GM12801 (cell line): ENCODE data around the gene ZNF10.

Experiments used
- CTCF ChIP-seq: IDR thresholded peaks from one replicate; pipeline ENCODE4 v1.5.1; 2011; ENCODE audit warnings: control low read depth; ENCODE audit not compliant: insufficient read length; ENCODE audit errors: extremely low read depth

ZNF10 gene

GRCh38 chr12:133165776-133166175, 35.3 kb downstream of the ZNF10 start:
- no peak for TF ChIP-seq CTCF

- TF ChIP-seq CTCF = no peak
Measured at GRCh38 chr12:133172491-133172890, 42.1 kb downstream of the ZNF10 start.

GRCh38 chr12:133174901-133175300, 44.5 kb downstream of the ZNF10 start:
- TF ChIP-seq CTCF = no peak

- TF ChIP-seq CTCF = no peak
Measured at GRCh38 chr12:133180669-133181068, 50.2 kb downstream of the ZNF10 start.

GRCh38 chr12:133181238-133181959, 51.0 kb downstream of the ZNF10 start, which contains the start of gene ZNF268:
Gene ZNF268 (plus strand): TSS chr12:133181495. CDS start chr12:133181998, 503 bp downstream.
- no peak for TF ChIP-seq CTCF

GRCh38 chr12:133190176-133190575, 59.7 kb downstream of the ZNF10 start:
- no peak for TF ChIP-seq CTCF

- TF ChIP-seq CTCF = no peak
Measured at GRCh38 chr12:133192847-133193246, 62.4 kb downstream of the ZNF10 start.
